GM19455 (cell line): ENCODE measurements around the gene TMEM98.
"Not testable (repeated sequence)": the region's sequence is repeated elsewhere in the genome, so short reads cannot be mapped to it uniquely, and the experiment has no call there.

Experiments used
- ATAC-seq: cut with Tn5 transposase; IDR thresholded peaks from one replicate; pipeline ENCODE4 v1.9.1; 2021; ENCODE audit not compliant: unreplicated experiment

TMEM98 gene

GRCh38 chr17:32941419-32942032, 13.6 kb downstream of the TMEM98 start:
- ATAC-seq, result no peak

- ATAC-seq, result no peak
These were observed 15.3 kb downstream of the TMEM98 start for GRCh38 chr17:32943206-32943605.

- no peak for ATAC-seq
These were observed 15.8 kb downstream of the TMEM98 start for GRCh38 chr17:32943647-32944191.

- ATAC-seq, result no peak
These were observed 16.5 kb downstream of the TMEM98 start for GRCh38 chr17:32944248-32945020.

- ATAC-seq, result no peak
These were observed 18.6 kb downstream of the TMEM98 start for GRCh38 chr17:32946375-32947135.

- no peak for ATAC-seq
These were observed 19.8 kb downstream of the TMEM98 start for GRCh38 chr17:32947736-32948135.

- no peak for ATAC-seq
These were observed 21.2 kb downstream of the TMEM98 start for GRCh38 chr17:32949181-32949580.

- ATAC-seq, result not testable (repeated sequence)
These were observed 24.5 kb downstream of the TMEM98 start for GRCh38 chr17:32952491-32952890.

- ATAC-seq, result no peak
These were observed 25.1 kb downstream of the TMEM98 start for GRCh38 chr17:32953045-32953444.

GRCh38 chr17:32953857-32954256, 25.9 kb downstream of the TMEM98 start:
- ATAC-seq, result no peak

- ATAC-seq, result no peak
These were observed 26.5 kb downstream of the TMEM98 start for GRCh38 chr17:32954477-32954876.

- no peak for ATAC-seq
These were observed 27.2 kb downstream of the TMEM98 start for GRCh38 chr17:32955155-32955554.

- no peak for ATAC-seq
These were observed 28.5 kb downstream of the TMEM98 start for GRCh38 chr17:32956240-32956970.

GRCh38 chr17:32958418-32958817, 30.5 kb downstream of the TMEM98 start:
- no peak for ATAC-seq

GRCh38 chr17:32960815-32961214, 32.9 kb downstream of the TMEM98 start:
- no peak for ATAC-seq

- ATAC-seq, result no peak
These were observed 34.4 kb downstream of the TMEM98 start for GRCh38 chr17:32962320-32962711.

GRCh38 chr17:32964541-32964940, 36.6 kb downstream of the TMEM98 start:
- ATAC-seq, result no peak

- not testable (repeated sequence) for ATAC-seq
These were observed 41.3 kb downstream of the TMEM98 start for GRCh38 chr17:32969231-32969630.

- no peak for ATAC-seq
These were observed 42.3 kb downstream of the TMEM98 start for GRCh38 chr17:32970281-32970680.

GRCh38 chr17:32971171-32971570, 43.2 kb downstream of the TMEM98 start:
- ATAC-seq, result no peak

GRCh38 chr17:32976131-32976530, 48.2 kb downstream of the TMEM98 start:
- no peak for ATAC-seq
